Tibial nerve (tissue), 4 donors: ENCODE results near the gene MME. TPM values are rescaled to one million over a fixed set of nuclear protein-coding genes. Genes with fewer than 3 reads are reported as not detected.

ENCODE experiments used
- DNase-seq, 2 donors: peaks; one replicate each; pipeline ENCODE4 v3.0.0-alpha.2; 2019; ENCODE audit warnings: low spot score in 2 of 2
- H3K27ac ChIP-seq, 4 donors: fragments of 200-600 bp; sonication (generic) in 3 of 4; one replicate each; pipeline ENCODE4 v1.5.1; 2017 to 2019; ENCODE audit warnings: mild to moderate bottlenecking in 1 of 4
- H3K27me3 ChIP-seq, 2 donors: fragments of 200-600 bp; sonication (generic) in 1 of 2; one replicate each; pipeline versions ENCODE4 v1.5.1 to v1.6.0; 2017 to 2019
- H3K36me3 ChIP-seq, 3 donors: fragments of 200-600 bp; sonication (generic); one replicate each; pipeline ENCODE4 v1.5.1; 2018 to 2019
- H3K4me1 ChIP-seq, 4 donors: fragments of 200-600 bp; sonication (generic) in 3 of 4; one replicate each; pipeline ENCODE4 v1.5.1; 2017 to 2019
- H3K4me3 ChIP-seq, 4 donors: fragments of 200-600 bp; sonication (generic) in 3 of 4; one replicate each; pipeline ENCODE4 v1.5.1; 2017 to 2019; ENCODE audit warnings: mild to moderate bottlenecking in 1 of 4, moderate library complexity in 1 of 4
- H3K9me3 ChIP-seq, 4 donors: fragments of 200-600 bp; sonication (generic) in 3 of 4; one replicate each; pipeline ENCODE4 v1.5.1; 2017 to 2019
- CTCF ChIP-seq, 5 experiments: fragments of 200-600 bp in 3 of 5; fragments of 450-650 bp in 2 of 5; sonication (generic) in 3 of 5; IDR thresholded peaks; one replicate each; pipeline ENCODE4 v1.5.1; 2016 to 2019; ENCODE audit warnings: antibody characterized with exemption in 5 of 5, mild to moderate bottlenecking in 3 of 5, moderate library complexity in 2 of 5
- EP300 ChIP-seq, 2 donors: sonication (generic); formaldehyde crosslinking; IDR thresholded peaks; one replicate each; pipeline ENCODE4 v1.6.1; 2017; ENCODE audit warnings: antibody characterized with exemption in 2 of 2, mild to moderate bottlenecking in 1 of 2
- POLR2A ChIP-seq, 2 donors: fragments of 450-650 bp; IDR thresholded peaks; one replicate each; pipeline ENCODE4 v1.6.1; 2017; ENCODE audit warnings: antibody characterized with exemption in 2 of 2, mild to moderate bottlenecking in 2 of 2, moderate library complexity in 2 of 2
- WGBS, 2 donors: methylation state at CpG; one replicate each; pipeline ENCODE4 v1.1.5; 2018; 5-methylcytosine and 5-hydroxymethylcytosine counted together
- total RNA-seq, 4 donors: library from RNA; depleted of rRNA; stranded (reverse); fragments of >200 nt; gene quantifications; one replicate each; pipeline ENCODE4 v1.1.0, GENCODE V29; 2016

MME gene
- total RNA-seq, 4 donors from 2014 or later, result 47.7 to 127 (median 112) TPM

- H3K36me3 ChIP-seq, result no peaks in the 10 kb centered on the region
- H3K27ac ChIP-seq, result no peak overlapping the region
- DNase-seq, result no peak
- no peaks in the 10 kb centered on the region for H3K27me3 ChIP-seq
- H3K9me3 ChIP-seq, result no peaks in the 10 kb centered on the region
- H3K4me1 ChIP-seq, result no peaks in the 10 kb centered on the region
- WGBS, 2 donors, result 83 to 88% methylated on average over 4 of the region's 4 CpGs
- H3K4me3 ChIP-seq, result no peak overlapping the region
- no peak for TF ChIP-seq POLR2A (IDR thresholded peaks at IDR 0.05)
- TF ChIP-seq EP300 (IDR thresholded peaks at IDR 0.05), result no peak
- TF ChIP-seq CTCF (IDR thresholded peaks at IDR 0.05), result no peak
Observed at GRCh38 chr3:155202626-155203025, 122.5 kb downstream of the MME start.

- Histone ChIP-seq H3K4me3 (no peak overlapping the region), H3K9me3 (no peaks in the 10 kb centered on the region), H3K27ac (no peak overlapping the region), H3K36me3 (no peaks in the 10 kb centered on the region), H3K4me1 (no peaks in the 10 kb centered on the region), H3K27me3 (no peaks in the 10 kb centered on the region)
- DNase-seq, result no peak
- TF ChIP-seq POLR2A (IDR thresholded peaks at IDR 0.05) (no peak), CTCF (IDR thresholded peaks at IDR 0.05) (no peak)
Observed at GRCh38 chr3:155204851-155205250, 124.7 kb downstream of the MME start.

DNA sequence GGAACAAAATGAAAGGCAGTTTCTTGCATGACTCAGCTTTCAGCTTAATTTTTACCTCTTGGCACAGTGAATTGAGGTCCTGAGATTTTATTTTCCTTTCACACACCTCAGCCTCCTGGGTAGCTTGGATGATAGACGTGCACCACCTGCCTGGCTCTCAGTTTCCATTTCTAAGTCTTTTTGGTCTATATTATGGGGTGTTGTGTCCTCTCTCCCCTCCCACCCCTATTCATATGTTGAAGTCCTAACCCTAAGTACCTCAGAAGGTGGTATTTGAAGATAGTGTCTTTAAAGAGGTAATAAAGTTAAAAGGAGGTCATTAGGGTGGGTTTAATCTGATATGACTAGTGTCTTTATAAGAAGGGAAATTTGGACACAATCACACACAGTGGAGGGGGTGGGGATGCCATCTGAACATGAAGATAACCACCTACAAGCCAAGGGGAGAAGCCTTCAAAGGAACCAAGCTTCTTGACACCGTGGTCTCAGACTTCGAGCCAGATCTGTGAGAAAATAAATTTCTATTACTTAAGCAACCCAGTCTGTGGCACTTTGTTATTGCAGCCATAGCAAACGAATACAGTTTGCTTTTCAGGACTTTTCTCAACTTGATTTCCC lies 128.2 kb downstream of the MME start:
- no peak for DNase-seq
- H3K36me3 ChIP-seq, result no peaks in the 10 kb centered on the region
- H3K9me3 ChIP-seq, result no peaks in the 10 kb centered on the region
- no peaks in the 10 kb centered on the region for H3K27me3 ChIP-seq
- 59 to 63% methylated on average over 4 of the region's 4 CpGs for WGBS, 2 donors
- H3K4me3 ChIP-seq, result no peak overlapping the region
- no peaks in the 10 kb centered on the region for H3K4me1 ChIP-seq
- no peak overlapping the region for H3K27ac ChIP-seq
- no peak for TF ChIP-seq POLR2A (IDR thresholded peaks at IDR 0.05)
- no peak for TF ChIP-seq EP300 (IDR thresholded peaks at IDR 0.05)
- no peak for TF ChIP-seq CTCF (IDR thresholded peaks at IDR 0.05)

DNA sequence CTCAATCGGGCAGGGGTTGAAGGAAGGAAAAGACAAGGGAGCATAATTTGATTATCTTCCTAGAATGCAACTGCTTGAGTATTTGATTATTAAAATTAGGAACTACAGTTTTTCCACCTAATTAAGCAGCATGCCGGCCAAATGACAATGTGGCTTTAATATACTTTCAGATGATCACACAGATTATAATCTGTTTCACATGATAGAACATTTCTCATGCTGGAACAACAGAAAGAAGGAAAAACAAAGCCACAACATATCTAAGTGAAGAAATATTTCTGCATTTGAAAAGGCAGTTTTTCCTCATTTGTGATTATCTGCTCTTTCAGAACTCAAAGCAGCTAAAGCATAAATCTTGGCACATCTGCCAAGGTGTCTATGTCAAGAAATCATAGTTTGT lies 130.6 kb downstream of the MME start:
- 80 to 88% methylated on average over 2 of the region's 2 CpGs for WGBS, 2 donors
- no peak for TF ChIP-seq EP300 (IDR thresholded peaks at IDR 0.05)
- no peak for TF ChIP-seq POLR2A (IDR thresholded peaks at IDR 0.05)
- TF ChIP-seq CTCF (IDR thresholded peaks at IDR 0.05), result no peak
- no peak for DNase-seq
- Histone ChIP-seq H3K9me3 (no peaks in the 10 kb centered on the region), H3K4me3 (no peak overlapping the region), H3K4me1 (no peaks in the 10 kb centered on the region), H3K27ac (no peak overlapping the region), H3K27me3 (no peaks in the 10 kb centered on the region), H3K36me3 (no peaks in the 10 kb centered on the region)

GRCh38 chr3:155211266-155211665 lies 131.1 kb downstream of the MME start:
- H3K4me3 ChIP-seq, result no peak overlapping the region
- TF ChIP-seq CTCF (IDR thresholded peaks at IDR 0.05), result no peak
- no peak for TF ChIP-seq POLR2A (IDR thresholded peaks at IDR 0.05)
- no peak for TF ChIP-seq EP300 (IDR thresholded peaks at IDR 0.05)
- no peaks in the 10 kb centered on the region for H3K36me3 ChIP-seq
- WGBS, 2 donors, result 42 to 45% methylated on average over 2 of the region's 2 CpGs
- no peak for DNase-seq
- H3K9me3 ChIP-seq, result no peaks in the 10 kb centered on the region
- H3K4me1 ChIP-seq, result no peaks in the 10 kb centered on the region
- no peak overlapping the region for H3K27ac ChIP-seq
- no peaks in the 10 kb centered on the region for H3K27me3 ChIP-seq
